ENCODE data around the gene TMEM52.
A peak's percentile ranks its signal among the peaks of the same experiment; 100 is the strongest.

Gene TMEM52

GRCh38 chr1:1926346-1926811 is 7.3 kb upstream of the TMEM52 start:
- no peak for DNase-seq

DNA sequence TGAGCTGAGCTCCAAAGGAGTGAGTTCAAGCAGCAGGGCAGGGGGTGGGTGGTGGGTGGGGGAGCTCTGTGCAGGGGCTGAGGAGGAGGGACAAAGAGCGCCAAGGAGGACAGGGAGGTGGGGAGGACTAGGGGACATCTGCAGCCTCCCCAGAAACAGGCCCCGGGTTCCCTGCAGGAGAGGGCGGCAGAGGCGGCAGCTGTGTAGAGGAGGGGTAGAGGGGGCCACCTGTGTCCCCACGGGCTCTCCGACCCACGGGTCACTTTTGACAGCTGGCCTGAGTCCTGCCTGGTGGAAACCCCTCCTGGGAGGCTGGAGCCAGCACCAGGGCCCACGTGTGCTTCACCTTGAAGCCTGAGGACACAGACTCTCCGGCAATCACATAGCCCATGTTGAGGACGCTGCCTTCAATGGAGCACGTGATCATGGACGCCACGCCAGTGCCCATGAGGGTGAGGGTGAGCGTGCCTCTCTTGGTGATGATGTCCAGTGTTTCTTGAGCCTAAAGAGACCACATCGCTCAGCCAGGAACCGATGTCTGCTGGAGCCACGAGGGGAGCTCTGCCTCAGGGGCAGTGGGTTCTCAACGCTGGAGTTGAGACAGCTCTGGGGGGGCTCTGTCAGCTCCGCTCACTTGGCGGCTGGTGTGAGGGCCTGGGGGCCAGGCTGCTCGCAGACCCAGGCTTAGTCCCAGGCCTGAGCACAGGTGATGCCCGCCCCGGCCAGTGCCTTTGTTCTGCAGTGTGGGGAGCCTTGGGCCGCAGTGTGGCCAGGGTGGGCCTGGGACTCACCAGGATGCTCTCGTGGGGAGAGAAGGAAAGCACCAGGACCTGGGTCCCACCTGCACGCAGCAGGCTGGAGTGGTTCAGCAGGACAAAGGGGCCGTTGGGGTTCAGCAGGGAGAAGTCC is 6.6 kb upstream of the TMEM52 start:
- no peak for DNase-seq

DNA sequence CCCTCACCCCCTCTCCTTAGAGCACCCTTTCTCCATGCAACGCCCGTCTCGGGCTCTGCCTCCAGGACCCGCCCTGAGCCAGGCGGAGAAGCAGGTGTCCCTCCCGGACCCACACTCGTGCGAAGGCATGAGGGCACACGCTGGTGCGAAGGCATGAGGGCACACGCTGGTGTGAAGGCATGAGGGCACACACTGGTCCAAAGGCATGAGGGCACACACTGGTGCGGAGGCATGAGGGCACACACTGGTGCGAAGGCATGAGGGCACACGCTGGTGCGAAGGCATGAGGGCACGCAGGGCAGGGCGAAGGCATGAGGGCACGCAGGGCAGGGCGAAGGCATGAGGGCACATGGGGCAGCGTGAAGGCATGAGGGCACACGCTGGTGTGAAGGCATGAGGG is 5.8 kb upstream of the TMEM52 start:
- no peak for DNase-seq

DNA sequence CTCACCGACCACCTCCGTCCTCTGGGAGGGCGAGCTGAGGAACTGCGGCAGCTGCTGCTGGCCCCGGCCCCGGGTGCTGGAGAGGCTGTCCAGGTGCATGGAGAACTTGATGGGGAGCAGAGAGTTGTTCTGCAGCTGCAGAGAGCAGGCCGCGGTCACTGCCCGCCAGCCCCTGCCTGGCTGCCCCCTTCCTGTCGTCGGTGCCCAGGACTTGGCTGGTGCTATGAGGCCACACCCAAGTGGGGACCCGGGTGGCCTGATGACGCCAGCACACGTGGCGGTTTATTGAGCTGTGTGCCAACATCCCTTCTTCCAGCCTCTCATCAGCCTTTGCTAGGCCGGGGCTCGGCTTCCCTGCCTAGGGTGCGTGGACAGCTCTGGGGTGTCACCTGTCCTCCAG is 5.3 kb upstream of the TMEM52 start:
- DNase-seq: no peak

DNA sequence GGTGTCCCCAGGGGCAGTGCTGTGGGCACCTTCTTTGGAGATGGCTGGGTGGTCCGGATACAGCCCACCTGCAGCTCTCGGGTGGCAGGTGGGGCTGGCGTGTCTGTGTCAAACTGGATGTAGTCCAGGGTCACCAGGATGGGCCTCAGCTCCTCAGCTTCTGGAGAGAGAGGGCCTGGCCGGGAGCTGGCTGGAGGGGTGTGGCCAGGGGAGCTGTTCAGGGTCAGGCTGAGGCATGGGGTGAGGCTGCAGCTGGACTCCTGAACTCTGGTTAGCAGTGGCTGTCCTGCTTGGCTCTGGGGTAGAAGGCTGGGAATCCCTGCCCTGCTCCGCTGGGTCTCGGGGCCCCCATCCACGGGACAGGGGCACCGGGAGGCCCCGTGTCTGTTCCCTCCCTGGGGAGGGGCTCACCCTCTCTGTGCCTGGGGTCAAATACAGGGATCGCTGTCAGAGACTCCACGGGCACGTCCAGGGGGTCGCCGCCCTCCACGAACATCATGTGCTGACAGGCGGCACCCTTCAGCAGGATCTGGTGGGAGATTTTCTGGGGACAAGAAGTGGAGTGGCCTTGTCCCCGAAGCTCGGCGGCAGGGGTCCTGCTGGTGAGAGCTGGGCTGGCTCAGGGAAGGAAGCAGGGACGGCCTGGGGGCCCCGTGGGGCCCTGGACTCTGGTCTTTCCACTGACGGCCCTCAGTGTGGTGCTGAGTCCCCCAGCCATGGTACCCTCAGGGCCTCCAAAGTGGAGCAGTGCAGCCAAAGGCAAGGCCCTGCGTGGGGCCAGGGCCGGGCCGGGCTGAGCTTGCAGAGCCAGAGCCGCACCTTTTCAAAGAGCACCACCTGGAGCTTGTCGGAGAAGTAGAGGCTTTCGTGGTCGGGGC is 4.1 kb upstream of the TMEM52 start:
- no peak for DNase-seq

- DNase-seq: no peak
These were observed 3.5 kb upstream of the TMEM52 start for GRCh38 chr1:1922702-1922955.

- DNase-seq: no peak
These were observed 3.0 kb upstream of the TMEM52 start for GRCh38 chr1:1921901-1922701.

- DNase-seq: no peak
These were observed 2.4 kb upstream of the TMEM52 start for GRCh38 chr1:1921459-1921862.

- DNase-seq: no peak
These were observed 1.8 kb upstream of the TMEM52 start for GRCh38 chr1:1920608-1921458.

DNA sequence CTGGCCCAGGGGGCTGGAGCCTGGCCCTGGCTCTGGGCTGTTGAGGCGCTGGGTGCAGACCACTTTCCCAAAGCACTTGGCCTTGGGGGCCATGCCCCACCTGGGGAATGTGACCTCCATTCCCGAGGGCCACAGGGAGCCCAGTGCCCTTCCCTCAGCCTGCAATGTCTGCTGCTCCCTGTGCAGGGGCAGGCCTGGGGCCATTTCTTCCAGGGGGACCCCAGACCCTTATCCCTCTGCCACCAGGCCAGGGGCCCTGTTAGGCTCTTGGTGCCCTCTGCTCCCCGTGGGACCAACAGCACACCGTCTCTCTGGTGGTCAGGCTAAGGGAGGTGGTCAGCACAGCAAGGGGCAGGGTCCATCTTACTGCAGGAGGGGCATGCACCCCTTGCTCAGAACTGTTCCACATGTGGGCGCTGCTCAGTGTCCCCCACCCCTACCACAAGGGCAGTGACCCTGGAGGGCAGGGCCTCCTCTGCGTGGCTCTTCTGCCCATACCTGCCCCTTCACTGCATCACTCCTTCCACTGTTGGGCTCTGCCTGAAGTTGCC is 1.1 kb upstream of the TMEM52 start:
- DNase-seq: no peak

DNA sequence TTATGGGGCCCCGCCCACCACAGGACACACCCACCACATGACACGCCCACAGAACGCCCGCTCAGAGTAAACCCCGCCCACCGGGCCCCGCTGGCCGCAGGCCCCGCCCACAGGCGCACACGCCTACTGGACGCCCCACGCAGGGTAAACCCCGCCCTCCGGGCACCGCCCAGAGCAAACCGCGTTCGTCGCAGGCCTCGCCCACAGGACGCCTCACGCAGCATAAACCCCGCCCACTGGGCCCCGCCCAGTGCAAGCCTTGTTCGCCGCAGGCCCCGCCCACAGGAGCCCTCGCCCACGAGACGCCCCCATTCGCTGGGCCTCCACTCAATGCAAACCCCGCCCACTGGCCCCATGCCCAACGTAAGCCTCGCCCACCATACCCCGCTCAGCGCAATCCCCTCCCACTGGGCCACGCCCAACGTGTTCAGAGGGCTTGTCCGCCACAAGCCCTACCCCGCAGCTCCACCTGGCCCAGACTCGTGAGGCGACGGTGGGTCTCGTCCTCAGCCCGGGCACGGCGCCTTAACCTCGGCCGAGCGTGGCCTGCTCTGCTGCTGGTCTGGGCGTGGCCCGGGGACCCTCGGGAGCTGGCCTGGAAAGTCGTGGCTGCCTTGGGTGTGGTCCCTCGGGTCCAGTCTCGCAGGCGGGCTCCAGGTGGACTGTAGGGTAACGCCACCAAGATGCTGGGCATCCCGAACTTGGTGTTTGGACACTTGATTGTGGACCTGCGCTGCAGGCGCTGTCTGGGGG is 401 bp upstream of the TMEM52 start:
- peak; percentile 99 for DNase-seq

- DNase-seq: no peak
These were observed 831 bp downstream of the TMEM52 start for GRCh38 chr1:1917995-1918900.

DNA sequence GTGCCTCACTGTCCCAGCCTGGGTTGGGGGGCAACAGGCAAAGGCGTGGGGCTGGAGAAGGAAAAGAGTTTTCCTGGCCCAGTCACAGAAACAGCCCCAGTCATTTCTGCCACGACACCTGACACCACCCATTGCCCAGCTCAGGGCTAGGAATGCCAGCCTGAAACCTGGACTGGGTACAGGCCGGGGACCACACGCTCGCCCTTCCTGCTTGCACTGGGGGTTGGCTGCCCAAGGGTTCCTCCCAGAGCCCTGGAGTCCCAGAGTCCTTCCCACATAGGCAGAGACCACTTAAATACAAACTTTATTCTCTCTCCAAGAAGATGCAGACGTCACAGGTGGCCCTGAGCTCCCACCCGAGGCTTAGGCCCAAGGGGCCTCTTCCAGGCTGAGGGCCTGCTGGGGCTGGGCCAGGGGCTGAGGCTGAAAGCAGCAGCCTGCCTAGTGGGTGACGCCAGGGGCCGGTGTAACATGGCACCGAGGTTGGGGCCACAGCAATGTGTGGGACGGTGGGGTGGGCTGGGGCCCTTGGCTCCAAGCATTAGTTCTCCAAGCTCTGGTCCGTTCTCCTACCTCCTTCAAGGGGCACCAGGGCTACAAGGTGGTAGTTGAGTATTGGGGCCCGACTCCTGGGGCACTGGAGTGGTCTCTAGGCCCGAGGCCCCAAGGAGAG is 1.6 kb downstream of the TMEM52 start:
- no peak for DNase-seq

GRCh38 chr1:1916851-1917251 is 2.2 kb downstream of the TMEM52 start:
- DNase-seq: no peak

- DNase-seq: no peak
These were observed 2.9 kb downstream of the TMEM52 start for GRCh38 chr1:1915911-1916840.

DNA sequence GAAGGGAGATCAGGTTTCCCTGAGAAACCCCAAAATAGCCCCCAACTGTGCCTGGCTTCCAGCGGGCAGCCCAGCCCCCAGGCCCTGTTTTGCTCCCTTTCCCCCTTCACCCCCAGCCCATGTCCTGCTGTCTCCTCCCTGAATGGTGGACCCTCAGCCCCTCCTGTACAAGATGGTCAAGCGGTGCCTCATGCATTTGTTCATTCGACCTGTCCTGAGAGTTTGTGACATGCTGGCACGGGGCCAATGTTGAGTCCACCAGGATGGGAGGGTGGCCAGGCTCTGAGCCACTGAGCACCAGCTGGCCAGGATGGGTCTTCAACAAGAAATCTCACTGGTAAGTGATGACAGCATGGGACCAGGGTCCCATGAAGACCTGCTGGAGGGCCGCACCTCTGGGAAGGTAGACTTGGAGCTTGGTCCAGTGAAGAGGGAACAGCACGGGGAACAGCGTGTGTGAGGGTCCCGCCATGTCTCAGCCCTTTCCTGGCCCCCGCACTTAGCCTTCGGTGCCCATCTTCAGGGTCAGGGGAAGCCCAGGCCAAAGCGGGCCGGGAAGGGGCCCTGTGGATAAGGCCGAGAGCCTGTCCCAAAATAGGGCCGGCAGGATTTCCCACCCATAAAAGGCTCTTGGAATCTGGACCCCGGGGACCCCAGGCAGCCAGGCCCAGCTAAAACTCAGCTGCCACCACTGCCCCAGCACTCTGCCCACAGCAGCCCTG is 3.9 kb downstream of the TMEM52 start, which contains the start of gene CALML6:
TSS of gene CALML6 (plus strand) at position 290 of the 722 bp plus-strand sequence. CDS start at position 311, 21 bp downstream.
- DNase-seq: no peak

Data from CD4-positive, alpha-beta T cell treated with Interleukin-15 for 1 hour (primary cell).